HL-60/S4 (cell line): ENCODE results near the gene FBXO47.
"Not testable (repeated sequence)": the region's sequence is repeated elsewhere in the genome, so short reads cannot be mapped to it uniquely, and the experiment has no call there.

Experiments used
- in situ Hi-C: fragments of 300-500 bp; cut with MboI; formaldehyde crosslinking; loops from 2 replicates; pipeline ENCODE4 v1.14.3; 2022; ENCODE audit warnings: low sequenced_read_pairs

FBXO47 gene

GRCh38 chr17:38980490-38981217, 13.5 kb upstream of the FBXO47 start:
- in situ Hi-C loops = loop anchor here (10.0 kb wide), 1 partner anchor 184 kb away; the partner anchor contains the start of gene ARL5C

- in situ Hi-C loops = no loop called here
Measured at GRCh38 chr17:38978180-38978579, 11.0 kb upstream of the FBXO47 start.

GRCh38 chr17:38976187-38976551, 9.0 kb upstream of the FBXO47 start:
- in situ Hi-C loops = not testable (repeated sequence)

- in situ Hi-C loops = no loop called here
Measured at GRCh38 chr17:38970804-38971203, 3.6 kb upstream of the FBXO47 start.

- in situ Hi-C loops = no loop called here
Measured at GRCh38 chr17:38970128-38970527, 2.9 kb upstream of the FBXO47 start.

- in situ Hi-C loops = no loop called here
Measured at GRCh38 chr17:38969281-38969680, 2.1 kb upstream of the FBXO47 start.

GRCh38 chr17:38961413-38961812, 5.8 kb downstream of the FBXO47 start:
- in situ Hi-C loops = no loop called here

- in situ Hi-C loops = no loop called here
Measured at GRCh38 chr17:38960402-38960801, 6.8 kb downstream of the FBXO47 start.

GRCh38 chr17:38959508-38959907, 7.7 kb downstream of the FBXO47 start:
- in situ Hi-C loops = no loop called here

GRCh38 chr17:38958756-38959155, 8.4 kb downstream of the FBXO47 start:
- in situ Hi-C loops = no loop called here

GRCh38 chr17:38958326-38958725, 8.9 kb downstream of the FBXO47 start:
- in situ Hi-C loops = no loop called here

- in situ Hi-C loops = not testable (repeated sequence)
Measured at GRCh38 chr17:38953800-38954199, 13.4 kb downstream of the FBXO47 start.

- in situ Hi-C loops = no loop called here
Measured at GRCh38 chr17:38947189-38947588, 20.0 kb downstream of the FBXO47 start.

GRCh38 chr17:38943607-38944006, 23.6 kb downstream of the FBXO47 start:
- in situ Hi-C loops = no loop called here

GRCh38 chr17:38942696-38943334, 24.4 kb downstream of the FBXO47 start:
- in situ Hi-C loops = no loop called here

- in situ Hi-C loops = no loop called here
Measured at GRCh38 chr17:38940404-38940803, 26.8 kb downstream of the FBXO47 start.

- in situ Hi-C loops = no loop called here
Measured at GRCh38 chr17:38939987-38940386, 27.2 kb downstream of the FBXO47 start.

GRCh38 chr17:38933962-38934361, 33.2 kb downstream of the FBXO47 start:
- in situ Hi-C loops = not testable (repeated sequence)

GRCh38 chr17:38930782-38931181, 36.4 kb downstream of the FBXO47 start:
- in situ Hi-C loops = not testable (repeated sequence)

- in situ Hi-C loops = no loop called here
Measured at GRCh38 chr17:38926293-38927070, 40.7 kb downstream of the FBXO47 start.

GRCh38 chr17:38925263-38925995, 41.8 kb downstream of the FBXO47 start, which contains the start of gene LASP1NB:
Gene LASP1NB, plus strand, starts transcription at chr17:38925614.
- in situ Hi-C loops = no loop called here
